AG09319 (cell line): ENCODE measurements around the gene PRR12.

Experiments
- DNase-seq: peaks from one replicate; pipeline ENCODE4 v3.0.0-alpha.2; 2010; ENCODE audit warnings: low read depth; ENCODE audit errors: extremely low read depth
- CTCF ChIP-seq: IDR thresholded peaks from 2 replicates; pipeline ENCODE4 v1.5.1; 2011; ENCODE audit warnings: low read depth, mild to moderate bottlenecking, inconsistent platforms, low read length, moderate library complexity

Gene PRR12

DNA sequence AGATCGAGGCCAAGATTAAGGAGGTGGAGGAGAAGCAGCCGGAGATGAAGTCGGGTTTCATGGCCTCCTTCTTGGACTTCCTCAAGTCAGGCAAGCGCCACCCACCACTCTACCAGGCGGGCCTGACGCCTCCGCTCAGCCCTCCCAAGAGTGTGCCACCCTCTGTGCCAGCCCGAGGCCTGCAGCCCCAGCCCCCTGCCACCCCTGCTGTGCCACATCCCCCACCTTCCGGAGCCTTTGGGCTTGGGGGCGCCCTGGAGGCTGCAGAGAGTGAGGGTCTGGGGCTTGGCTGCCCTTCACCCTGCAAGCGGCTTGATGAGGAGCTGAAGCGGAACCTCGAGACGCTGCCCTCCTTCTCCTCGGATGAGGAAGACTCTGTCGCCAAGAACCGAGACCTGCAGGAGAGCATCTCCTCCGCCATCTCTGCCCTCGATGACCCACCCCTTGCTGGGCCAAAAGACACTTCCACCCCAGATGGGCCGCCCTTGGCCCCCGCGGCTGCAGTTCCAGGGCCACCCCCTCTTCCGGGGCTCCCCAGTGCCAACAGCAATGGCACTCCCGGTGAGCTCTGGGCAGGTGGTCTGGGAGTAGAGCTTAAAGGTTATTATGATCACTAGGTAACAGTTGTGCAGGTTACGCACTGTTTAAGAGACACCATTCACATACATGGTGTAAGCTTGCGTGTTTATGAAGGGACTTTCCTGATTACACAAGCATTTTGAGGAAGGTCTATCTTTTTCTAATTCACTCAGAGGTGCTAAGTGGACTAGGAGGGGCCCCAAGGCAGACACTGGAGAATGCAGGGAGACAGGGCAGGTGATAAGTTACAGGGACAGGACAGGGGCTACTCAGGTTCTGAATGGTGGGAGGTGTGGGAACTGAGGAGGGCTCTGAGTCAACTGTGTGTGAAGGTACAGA lies 8.7 kb downstream of the PRR12 start:
- TF ChIP-seq CTCF = no peak
- DNase-seq = no peak

- no peak for DNase-seq
- no peak for TF ChIP-seq CTCF
These were observed 10.6 kb downstream of the PRR12 start for GRCh38 chr19:49601482-49602038.

DNA sequence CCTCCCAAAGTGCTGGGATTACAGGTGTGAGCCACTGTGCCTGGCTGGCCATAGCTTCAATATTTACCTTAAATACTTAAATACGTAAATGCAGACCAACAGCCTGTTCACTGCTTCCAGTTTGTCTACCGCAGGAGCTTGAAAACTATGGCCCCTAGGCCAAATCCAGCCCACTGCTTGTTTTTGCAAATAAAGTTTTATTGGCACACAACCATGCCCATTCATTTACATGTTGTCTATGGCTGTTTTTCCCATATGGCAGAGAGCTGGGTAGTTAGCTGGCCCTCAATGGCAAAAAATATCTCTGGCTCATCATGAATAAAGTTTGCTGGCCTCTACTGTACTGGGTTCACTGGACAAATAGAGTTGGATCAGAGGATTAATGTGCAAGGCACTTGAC lies 11.8 kb downstream of the PRR12 start:
- TF ChIP-seq CTCF = no peak
- DNase-seq = no peak

- no peak for DNase-seq
- TF ChIP-seq CTCF = no peak
These were observed 14.6 kb downstream of the PRR12 start for GRCh38 chr19:49605605-49606004.

DNA sequence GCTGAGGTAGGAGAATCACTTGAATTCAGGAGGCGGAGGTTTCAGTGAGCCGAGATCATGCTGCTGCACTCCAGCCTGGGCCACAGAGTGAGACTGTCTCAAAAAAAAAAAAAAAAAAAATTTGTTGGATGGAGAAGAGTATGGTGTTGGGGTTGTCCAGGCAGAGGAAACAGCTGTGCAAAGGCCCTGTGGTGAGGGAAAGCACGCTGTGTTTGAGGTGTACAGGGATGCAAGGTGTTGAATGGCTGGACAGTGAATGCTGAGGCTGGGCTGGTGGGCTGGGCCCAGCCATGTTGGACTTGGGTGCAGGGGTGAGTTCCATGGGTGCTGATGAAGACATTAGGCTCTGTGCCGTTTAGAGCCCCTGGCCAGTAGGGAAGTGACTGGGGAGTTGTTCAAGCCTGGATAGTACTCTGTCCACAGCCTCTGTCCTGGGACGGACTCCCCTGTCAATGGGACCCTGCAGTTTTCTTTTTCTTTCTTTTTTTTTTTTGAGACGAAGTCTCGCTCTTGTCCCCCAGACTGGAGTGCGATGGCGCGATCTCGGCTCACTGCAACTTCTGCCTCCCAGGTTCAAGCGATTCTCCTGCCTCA lies 18.6 kb downstream of the PRR12 start:
- DNase-seq = no peak
- TF ChIP-seq CTCF = no peak

- no peak for DNase-seq
- TF ChIP-seq CTCF = no peak
These were observed 22.4 kb downstream of the PRR12 start for GRCh38 chr19:49613374-49613773.
